IPS-18a (cell line): ENCODE data around the gene ARMH2.

Source experiments
- H3K27ac ChIP-seq: one replicate; pipeline ENCODE4 v1.5.1; 2013; ENCODE audit warnings: low read length
- H3K27me3 ChIP-seq: one replicate; pipeline ENCODE4 v1.6.1; 2013; ENCODE audit warnings: mild to moderate bottlenecking, low read length; ENCODE audit not compliant: control insufficient read depth, insufficient read depth
- H3K36me3 ChIP-seq: one replicate; pipeline ENCODE4 v1.6.1; 2013; ENCODE audit warnings: low read depth, low read length; ENCODE audit not compliant: control insufficient read depth
- H3K4me1 ChIP-seq: one replicate; pipeline ENCODE4 v1.6.1; 2013; ENCODE audit warnings: low read depth, low read length; ENCODE audit not compliant: control insufficient read depth
- H3K4me3 ChIP-seq: one replicate; pipeline ENCODE4 v1.5.1; 2013; ENCODE audit warnings: low read length
- H3K9ac ChIP-seq: one replicate; pipeline ENCODE4 v1.6.1; 2013; ENCODE audit warnings: mild to moderate bottlenecking, low read length, moderate library complexity
- H3K9me3 ChIP-seq: one replicate; pipeline ENCODE4 v1.6.1; 2013; ENCODE audit warnings: low read depth, low read length; ENCODE audit not compliant: control insufficient read depth

ARMH2 gene

GRCh38 chr6:24831771-24832716, 33.3 kb upstream of the ARMH2 start:
- Histone ChIP-seq H3K27ac (no peak overlapping the region), H3K36me3 (no peaks in the 10 kb centered on the region)

GRCh38 chr6:24829657-24830056, 30.9 kb upstream of the ARMH2 start:
- H3K27me3 ChIP-seq: no peaks in the 10 kb centered on the region
- no peaks in the 10 kb centered on the region for H3K4me1 ChIP-seq
- no peak overlapping the region for H3K4me3 ChIP-seq
- H3K36me3 ChIP-seq: no peaks in the 10 kb centered on the region
- no peak overlapping the region for H3K27ac ChIP-seq
- H3K9me3 ChIP-seq: no peaks in the 10 kb centered on the region
- H3K9ac ChIP-seq: no peak overlapping the region

More at GRCh38 chr6:24831771-24832716, 33.3 kb upstream of the ARMH2 start:
- Histone ChIP-seq H3K9ac (no peak overlapping the region), H3K9me3 (no peaks in the 10 kb centered on the region), H3K27me3 (no peaks in the 10 kb centered on the region), H3K4me3 (no peak overlapping the region), H3K4me1 (no peaks in the 10 kb centered on the region)

GRCh38 chr6:24827970-24828369, 29.3 kb upstream of the ARMH2 start:
- Histone ChIP-seq H3K4me3 (no peak overlapping the region), H3K27ac (no peak overlapping the region), H3K9me3 (no peaks in the 10 kb centered on the region), H3K27me3 (no peaks in the 10 kb centered on the region), H3K4me1 (no peaks in the 10 kb centered on the region), H3K36me3 (no peaks in the 10 kb centered on the region), H3K9ac (no peak overlapping the region)

- Histone ChIP-seq H3K4me1 (no peaks in the 10 kb centered on the region), H3K4me3 (no peak overlapping the region), H3K36me3 (no peaks in the 10 kb centered on the region), H3K27me3 (no peaks in the 10 kb centered on the region), H3K9ac (no peak overlapping the region), H3K9me3 (no peaks in the 10 kb centered on the region), H3K27ac (no peak overlapping the region)
Measured at GRCh38 chr6:24827162-24827561, 28.4 kb upstream of the ARMH2 start.

GRCh38 chr6:24825130-24825630, 26.5 kb upstream of the ARMH2 start:
- H3K9me3 ChIP-seq: no peaks in the 10 kb centered on the region
- no peaks in the 10 kb centered on the region for H3K4me1 ChIP-seq
- no peak overlapping the region for H3K9ac ChIP-seq
- H3K27me3 ChIP-seq: no peaks in the 10 kb centered on the region
- H3K4me3 ChIP-seq: no peak overlapping the region
- H3K36me3 ChIP-seq: no peaks in the 10 kb centered on the region
- no peak overlapping the region for H3K27ac ChIP-seq

- H3K9ac ChIP-seq: no peak overlapping the region
- H3K9me3 ChIP-seq: no peaks in the 10 kb centered on the region
- no peaks in the 10 kb centered on the region for H3K4me1 ChIP-seq
- H3K4me3 ChIP-seq: no peak overlapping the region
- H3K36me3 ChIP-seq: no peaks in the 10 kb centered on the region
- no peaks in the 10 kb centered on the region for H3K27me3 ChIP-seq
- H3K27ac ChIP-seq: no peak overlapping the region
Measured at GRCh38 chr6:24824142-24824938, 25.6 kb upstream of the ARMH2 start.

- Histone ChIP-seq H3K27me3 (no peaks in the 10 kb centered on the region), H3K9ac (no peak overlapping the region), H3K9me3 (no peaks in the 10 kb centered on the region), H3K4me3 (no peak overlapping the region), H3K36me3 (no peaks in the 10 kb centered on the region), H3K27ac (no peak overlapping the region), H3K4me1 (no peaks in the 10 kb centered on the region)
Measured at GRCh38 chr6:24823185-24823584, 24.5 kb upstream of the ARMH2 start.

- Histone ChIP-seq H3K27me3 (no peaks in the 10 kb centered on the region), H3K9ac (no peak overlapping the region), H3K4me3 (no peak overlapping the region), H3K27ac (no peak overlapping the region), H3K36me3 (no peaks in the 10 kb centered on the region), H3K4me1 (no peaks in the 10 kb centered on the region), H3K9me3 (no peaks in the 10 kb centered on the region)
Measured at GRCh38 chr6:24822696-24823095, 24.0 kb upstream of the ARMH2 start.

- H3K27ac ChIP-seq: no peak overlapping the region
Measured at GRCh38 chr6:24821860-24822444, 23.2 kb upstream of the ARMH2 start.

GRCh38 chr6:24818346-24818745, 19.6 kb upstream of the ARMH2 start:
- H3K27me3 ChIP-seq: no peaks in the 10 kb centered on the region
- H3K36me3 ChIP-seq: no peaks in the 10 kb centered on the region
- no peaks in the 10 kb centered on the region for H3K9me3 ChIP-seq
- H3K27ac ChIP-seq: no peak overlapping the region
- H3K4me1 ChIP-seq: no peaks in the 10 kb centered on the region
- H3K4me3 ChIP-seq: no peak overlapping the region
- H3K9ac ChIP-seq: no peak overlapping the region

More at GRCh38 chr6:24821860-24822444, 23.2 kb upstream of the ARMH2 start:
- Histone ChIP-seq H3K9ac (no peak overlapping the region), H3K9me3 (no peaks in the 10 kb centered on the region), H3K36me3 (no peaks in the 10 kb centered on the region), H3K4me3 (no peak overlapping the region), H3K27me3 (no peaks in the 10 kb centered on the region), H3K4me1 (no peaks in the 10 kb centered on the region)

- Histone ChIP-seq H3K36me3 (no peaks in the 10 kb centered on the region), H3K4me1 (no peaks in the 10 kb centered on the region), H3K27ac (no peak overlapping the region), H3K27me3 (no peaks in the 10 kb centered on the region), H3K4me3 (no peak overlapping the region), H3K9me3 (no peaks in the 10 kb centered on the region), H3K9ac (no peak overlapping the region)
Measured at GRCh38 chr6:24809728-24810127, 11.0 kb upstream of the ARMH2 start.
